NCI-H2107 treated with DMSO at 0.1 percent for 48 hours (cell line): ENCODE data around the gene SMAD7.

Source experiments
- DNase-seq: peaks from one replicate; lab custom pipeline; 2025; ENCODE audit not compliant: unreplicated experiment; lab: John Stamatoyannopoulos, UW

SMAD7 gene

DNA sequence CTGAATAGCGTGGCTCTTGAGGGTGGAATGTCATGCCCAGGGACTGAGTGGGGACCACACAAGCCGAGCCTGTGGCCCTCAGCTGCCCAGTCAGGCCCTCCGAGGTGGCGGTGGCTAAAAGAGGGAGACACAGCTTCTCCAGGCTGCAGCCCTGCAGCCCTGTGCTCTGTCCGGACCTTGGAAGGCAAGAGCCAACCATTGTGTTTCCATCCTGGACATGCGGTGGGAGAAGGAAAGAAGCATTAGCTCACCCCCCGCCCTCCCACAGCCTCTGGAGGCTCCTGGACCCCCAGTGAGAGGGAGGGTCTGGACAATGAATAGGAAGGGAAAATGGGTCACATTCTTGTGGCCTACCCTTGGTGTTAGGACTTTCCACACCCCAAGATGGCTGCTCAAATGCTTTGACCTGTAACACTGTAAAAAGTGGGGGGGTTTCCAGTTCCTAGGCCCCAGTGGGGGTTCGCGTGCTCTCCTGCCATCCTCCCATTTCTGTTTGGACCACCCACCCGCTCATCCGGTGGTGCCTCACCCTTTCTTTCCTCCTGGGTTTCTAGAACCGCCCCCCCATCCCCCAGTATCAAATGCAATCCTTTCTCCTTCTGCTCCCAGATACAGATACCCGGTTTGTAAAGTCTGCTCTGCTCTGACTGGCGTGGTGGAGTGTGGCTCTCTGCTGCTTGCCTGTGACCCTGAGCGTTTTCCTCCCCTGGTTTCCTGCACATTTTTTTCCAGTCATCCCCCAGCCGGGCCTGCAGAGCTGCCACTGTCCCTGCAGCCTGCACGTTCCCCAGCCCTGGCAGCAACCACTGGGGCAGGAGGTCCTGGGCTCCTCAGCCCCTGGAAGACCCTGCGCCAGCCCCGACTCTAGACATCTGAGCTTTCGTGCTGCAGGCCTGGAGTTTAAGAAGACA lies 36.3 kb upstream of the SMAD7 start:
- DNase-seq = no peak

DNA sequence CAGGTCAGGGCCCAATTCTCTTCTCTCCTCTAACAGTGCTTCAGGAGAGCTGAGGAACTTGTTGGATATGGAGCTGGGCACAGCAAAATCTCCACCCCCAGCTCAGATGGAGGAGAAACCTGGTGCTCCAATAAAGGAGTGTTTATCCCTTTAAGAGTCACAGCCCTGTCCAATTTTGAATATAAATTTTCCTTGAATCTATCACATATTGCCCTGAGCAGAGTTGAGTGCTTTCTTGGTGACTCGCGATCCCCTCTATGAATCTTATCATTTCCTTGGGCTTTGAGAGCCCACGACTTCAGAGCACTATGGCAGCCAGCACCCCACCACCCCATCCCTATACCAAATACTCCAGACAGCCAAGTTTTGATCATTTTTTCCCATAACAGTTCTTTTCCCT lies 34.4 kb upstream of the SMAD7 start:
- DNase-seq = no peak

DNA sequence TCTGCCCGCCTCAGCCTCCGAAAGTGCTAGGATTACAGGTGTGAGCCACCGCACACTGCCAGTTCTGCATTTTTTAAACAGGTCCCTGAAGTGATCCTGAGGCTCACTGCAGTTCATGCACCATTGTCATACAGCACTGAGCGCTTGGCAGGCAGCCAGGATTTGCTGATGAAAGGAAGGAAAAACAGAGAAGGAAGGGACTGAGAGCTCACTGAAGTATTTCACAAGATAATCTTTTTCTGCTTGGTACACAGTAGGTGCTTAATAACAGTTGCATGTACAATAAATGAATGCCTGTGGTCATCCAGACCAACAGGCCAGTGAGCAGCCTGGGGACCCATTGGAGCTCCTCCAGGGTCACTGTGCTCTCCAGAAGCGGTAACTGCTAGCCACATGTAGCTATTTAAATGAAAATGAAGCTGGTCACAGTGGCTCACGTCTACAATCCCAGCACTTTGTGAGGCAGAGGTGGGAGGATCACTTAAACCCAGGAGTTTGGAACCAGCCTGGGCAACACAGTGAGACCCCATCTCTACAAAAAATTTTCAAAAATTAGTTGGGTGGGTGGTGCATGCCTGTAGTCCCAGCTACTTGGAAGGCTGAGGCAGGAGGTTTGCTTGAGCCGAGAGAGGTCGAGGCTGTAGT lies 33.1 kb upstream of the SMAD7 start:
- DNase-seq = peak; percentile 68

DNA sequence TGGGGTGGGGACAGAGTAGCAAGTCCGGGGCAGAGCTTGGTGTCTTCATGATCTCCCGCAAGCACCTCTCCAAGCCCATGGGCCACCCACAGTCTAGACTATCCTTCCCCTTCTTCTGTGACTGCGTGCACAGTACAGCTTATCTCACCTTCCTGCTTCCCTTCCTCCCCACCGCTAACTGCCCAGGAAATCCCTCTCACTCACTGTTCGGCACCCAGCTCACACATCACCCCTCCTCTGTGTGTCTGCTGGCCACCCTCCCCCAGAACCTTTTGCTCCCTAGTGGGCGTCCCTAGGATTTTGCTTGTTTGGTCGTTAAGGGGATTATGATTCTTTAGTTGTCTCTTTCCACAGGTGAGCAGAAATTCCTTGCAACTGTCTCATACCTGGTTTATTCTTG lies 31.5 kb upstream of the SMAD7 start:
- DNase-seq = no peak

DNA sequence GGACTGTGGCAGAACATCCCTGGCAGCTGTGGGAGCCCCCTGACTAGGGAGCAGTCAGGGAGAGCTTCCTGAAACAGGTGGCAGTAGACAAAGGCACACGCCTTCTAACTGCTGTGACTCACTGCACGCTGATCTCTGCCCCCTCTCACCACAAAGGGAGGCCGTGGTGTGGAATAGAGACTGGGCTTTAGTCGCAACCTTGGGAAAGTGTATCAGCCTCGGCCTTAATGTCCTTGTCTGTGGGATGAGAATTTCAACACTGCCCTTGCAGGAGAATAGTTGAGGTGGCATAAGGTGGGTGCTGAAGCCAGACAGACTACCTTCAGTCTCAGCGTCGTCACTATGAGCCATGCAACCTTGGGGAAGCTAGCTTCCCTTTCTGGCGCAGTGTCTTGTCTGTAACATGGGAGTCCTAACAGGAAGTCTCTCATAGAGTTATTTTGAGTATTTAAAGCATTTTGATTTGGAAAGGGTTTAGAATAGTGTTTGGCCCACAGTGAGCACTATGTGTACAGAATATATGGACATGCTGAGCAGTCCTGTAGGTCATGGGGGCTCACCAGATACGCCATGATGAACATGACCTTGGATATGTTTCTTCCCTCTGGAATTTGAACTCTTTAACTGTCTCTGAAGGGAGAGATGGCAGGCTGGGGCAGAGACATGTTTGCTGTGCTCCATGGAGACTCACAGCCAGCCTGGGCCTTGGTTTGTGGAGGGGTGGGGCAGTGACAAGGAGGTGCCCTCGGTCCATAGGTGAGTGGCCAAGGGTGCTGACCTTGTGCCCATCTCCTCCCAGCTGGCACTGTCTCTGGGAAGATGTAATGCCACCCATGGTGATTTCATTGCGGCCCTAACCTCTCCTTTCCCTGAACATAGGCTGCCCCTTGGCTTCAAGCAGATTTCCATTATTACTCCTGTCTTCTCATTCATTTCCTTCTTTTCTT lies 29.5 kb upstream of the SMAD7 start:
- DNase-seq = no peak

DNA sequence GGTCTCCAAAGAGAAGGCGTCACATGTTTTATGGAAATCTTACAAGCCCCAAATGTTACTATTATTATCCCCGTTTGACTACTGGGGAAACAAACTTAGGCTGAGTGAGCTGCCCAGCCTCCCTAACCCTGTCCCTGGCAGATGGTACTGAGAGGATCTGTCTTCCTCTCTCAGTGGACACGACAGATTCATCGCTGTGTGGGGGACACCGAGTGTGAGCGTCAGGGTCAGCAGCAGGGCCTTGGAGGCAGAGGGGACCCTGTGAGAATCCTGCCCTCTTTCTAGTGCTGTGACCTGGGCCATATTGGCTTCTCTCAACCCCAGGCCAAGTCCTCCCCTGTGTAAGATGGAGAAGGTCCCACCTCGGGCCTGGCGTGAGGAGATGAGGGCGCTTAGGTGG lies 27.1 kb upstream of the SMAD7 start:
- DNase-seq = no peak

DNA sequence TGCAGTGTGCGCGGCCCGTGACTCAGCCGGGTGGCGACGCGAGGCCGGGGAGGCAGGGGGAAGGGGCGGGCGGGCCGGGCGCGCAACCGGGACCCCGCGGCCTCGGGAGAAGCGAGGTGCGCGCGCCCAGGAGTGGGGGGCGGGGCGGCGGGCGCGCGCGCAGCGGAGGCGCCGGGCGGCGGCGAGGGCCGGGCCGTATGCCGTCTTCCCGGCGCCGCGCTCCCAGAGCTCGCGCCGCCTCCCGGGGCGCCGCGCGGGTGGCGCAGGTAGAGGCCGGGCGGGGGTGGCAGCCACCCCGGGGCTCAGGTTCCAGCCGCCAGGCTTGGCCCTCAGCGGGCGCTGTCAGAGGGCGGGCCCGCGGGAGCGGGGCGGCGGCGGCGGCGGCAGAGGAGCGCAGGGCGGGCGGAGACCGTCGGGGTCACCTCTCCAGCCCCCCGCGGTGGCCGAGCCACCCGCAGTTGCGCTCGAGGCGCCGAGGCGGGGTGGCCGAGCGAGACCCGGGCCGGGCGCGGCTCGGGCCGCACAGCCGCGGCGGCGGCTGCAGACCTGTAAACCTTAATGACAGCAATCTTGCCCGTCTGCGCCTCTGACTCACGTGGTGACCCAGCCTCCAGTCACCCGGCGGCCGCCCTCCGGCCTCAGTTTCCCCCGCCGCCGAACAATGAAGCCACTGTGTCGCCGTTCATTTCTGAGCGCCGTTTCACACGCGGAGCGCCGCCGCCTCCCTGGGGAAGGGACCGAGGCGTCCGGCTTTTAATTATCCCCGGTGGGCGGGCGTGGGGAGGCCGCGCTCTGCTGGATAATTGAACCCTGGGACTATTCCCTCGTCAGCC lies 25.3 kb upstream of the SMAD7 start:
- peak; percentile 24 for DNase-seq

DNA sequence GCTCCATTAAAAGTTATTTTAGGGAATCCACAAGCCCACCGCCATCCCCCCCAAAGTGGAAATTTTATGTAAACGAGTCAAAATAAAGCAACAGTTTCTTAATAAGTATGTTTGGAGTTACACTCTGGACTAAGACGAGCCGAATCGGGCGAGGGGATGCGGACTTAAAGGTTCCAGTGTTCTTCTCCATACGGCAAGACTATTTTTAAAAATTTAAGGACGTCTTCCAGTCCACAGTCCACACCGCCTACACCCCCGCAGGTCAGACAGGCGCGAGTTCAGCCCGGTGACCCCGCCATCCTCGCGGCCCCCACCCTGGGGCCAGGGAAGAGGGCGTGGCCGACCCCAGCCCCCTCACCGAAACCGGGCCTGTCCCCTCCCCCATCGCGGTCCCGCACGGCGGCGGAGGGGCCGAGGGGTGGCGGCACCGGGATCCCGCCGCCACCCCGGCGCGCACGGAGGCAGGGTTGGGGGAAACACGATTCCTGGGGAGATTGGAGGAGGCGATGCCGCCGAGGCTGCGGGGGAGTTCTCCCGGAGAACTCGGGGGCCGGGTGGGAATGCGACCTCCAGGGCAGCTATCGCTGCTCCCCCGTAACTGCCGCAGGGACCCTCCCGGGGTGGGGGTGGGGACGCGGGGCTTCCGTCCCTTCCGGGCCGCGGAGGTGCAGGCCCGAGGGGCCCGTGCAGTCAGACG lies 24.5 kb upstream of the SMAD7 start:
- DNase-seq = no peak

DNA sequence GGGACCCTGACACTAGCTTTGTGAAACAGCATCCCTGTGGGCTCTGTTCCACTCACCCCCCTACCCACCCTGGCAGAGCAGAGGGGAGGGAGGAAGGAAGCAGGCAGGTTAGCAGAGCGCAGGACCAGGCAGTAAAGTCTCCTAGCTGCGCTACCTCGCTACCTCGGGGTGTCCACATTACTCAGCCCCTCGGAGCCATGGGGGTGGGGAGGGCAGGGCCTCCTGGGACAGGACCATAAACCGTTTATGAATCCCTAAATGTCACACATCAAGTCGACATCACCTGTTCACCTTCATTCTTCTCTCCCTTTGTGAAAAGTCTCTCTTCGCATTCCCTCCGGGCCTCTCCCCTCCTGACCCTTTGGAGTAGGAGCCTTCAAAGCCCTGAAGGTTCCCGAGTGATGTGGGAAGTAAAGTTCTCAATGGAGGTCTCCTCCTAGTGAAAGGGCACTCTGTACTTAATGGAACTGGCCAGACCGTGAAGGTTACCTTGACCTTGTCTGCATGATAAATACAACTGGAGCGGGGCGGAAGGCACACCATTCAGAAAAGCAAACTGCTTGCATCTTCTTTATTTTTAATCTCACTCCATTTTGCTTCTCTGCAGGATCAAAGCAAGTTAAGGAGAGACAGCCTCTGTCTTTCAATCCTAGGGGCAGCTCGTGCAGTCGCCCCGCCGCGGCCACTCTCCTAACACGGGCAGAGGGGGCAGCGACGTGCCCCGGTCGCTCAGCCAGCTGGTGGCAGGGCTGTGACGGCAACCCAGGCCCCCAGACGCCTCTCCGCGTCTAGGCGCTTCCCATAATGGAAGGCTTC lies 23.7 kb upstream of the SMAD7 start:
- DNase-seq = no peak

DNA sequence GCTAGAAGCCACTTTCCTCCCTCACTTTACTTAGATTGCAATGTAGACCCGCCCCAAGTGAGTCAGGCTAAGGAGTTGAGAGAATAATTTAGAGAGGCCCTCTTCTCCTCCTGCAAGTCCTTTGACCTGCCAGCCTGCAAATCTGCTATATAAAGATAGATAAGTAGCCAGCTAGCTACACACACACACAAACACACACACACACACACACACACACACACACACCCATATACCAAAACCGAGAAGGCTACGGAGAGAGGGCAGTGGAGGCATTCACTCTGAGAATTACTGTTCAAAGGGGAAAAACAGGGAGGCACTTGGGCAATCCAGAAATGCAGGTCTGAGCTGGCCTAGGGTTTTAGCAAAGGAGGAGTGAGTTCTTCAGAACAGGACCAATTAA lies 23.0 kb upstream of the SMAD7 start:
- no peak for DNase-seq

DNA sequence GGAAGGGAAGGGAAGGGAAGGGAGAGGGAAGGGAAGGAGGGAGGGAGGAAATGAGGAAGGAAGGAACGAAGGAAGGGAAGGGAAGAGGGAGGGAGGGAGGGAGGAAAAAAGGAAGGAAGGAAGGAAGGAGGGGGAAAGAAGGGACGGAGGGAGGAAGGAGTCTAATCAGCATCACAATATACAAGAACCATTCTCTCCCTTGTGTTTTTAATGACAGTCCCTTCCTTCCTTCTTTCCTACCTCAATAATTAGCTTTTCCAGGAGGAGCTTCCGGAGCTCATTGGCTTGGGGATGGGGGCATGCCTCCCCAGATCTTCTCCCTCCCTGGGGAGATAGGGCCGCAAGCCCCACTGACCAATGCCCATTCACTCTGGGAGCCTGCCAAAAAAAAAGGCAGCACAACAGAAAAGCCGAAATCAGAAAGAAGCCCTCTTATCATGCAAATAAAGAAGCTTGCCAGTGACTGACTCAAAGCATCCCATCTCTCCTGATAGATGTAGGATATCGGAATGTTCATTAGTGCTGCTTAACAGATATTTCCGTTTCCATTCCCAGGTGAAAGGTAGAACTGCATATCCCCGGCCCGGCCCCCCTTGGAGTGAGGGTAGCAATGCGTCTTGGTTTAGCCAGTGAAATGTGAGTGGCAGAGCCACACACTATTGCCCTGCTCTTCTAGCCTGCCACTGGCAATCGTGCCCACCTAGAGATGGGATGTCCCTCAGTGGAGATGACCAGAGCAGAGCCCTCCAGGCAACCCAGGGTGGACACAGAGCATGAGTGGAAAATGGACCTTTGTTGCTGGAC lies 17.8 kb upstream of the SMAD7 start:
- DNase-seq = no peak

DNA sequence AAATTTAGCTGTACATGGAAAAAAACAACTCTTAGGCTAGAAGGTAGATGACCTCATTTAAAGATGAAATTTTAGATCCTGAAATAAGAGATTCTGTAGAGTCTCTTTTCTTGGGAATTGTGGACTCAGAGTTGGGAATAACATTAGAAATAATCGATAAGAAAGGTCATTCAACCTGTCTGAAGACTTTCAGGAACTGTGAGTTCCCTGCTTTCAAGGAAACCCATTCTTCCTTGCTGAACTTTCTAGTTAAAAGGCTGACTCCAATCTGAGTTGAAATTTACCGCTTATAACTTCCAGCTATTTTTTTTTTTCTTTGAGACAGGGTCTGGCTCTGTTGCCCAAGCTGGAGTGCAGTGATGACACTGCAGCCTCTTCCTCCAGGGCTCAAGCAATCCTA lies 16.8 kb upstream of the SMAD7 start:
- DNase-seq = no peak

DNA sequence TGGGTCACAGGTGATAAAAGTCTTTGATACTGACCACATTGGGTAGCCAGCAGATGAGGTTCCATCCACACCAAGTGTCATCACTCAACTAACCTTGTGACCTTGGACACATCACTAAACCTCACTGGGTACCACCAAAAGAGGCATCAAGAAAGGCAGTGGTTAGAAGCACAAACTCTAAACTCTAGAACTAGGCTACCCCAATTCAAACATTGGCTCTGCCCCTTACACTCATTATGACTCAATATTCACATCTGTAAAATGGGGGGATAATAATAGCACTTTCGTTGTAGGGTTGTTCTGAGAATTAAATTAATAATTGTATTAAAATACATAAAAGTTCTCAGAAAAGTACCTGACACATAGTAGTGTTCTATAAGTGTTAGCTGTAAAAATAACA lies 15.8 kb upstream of the SMAD7 start:
- no peak for DNase-seq

DNA sequence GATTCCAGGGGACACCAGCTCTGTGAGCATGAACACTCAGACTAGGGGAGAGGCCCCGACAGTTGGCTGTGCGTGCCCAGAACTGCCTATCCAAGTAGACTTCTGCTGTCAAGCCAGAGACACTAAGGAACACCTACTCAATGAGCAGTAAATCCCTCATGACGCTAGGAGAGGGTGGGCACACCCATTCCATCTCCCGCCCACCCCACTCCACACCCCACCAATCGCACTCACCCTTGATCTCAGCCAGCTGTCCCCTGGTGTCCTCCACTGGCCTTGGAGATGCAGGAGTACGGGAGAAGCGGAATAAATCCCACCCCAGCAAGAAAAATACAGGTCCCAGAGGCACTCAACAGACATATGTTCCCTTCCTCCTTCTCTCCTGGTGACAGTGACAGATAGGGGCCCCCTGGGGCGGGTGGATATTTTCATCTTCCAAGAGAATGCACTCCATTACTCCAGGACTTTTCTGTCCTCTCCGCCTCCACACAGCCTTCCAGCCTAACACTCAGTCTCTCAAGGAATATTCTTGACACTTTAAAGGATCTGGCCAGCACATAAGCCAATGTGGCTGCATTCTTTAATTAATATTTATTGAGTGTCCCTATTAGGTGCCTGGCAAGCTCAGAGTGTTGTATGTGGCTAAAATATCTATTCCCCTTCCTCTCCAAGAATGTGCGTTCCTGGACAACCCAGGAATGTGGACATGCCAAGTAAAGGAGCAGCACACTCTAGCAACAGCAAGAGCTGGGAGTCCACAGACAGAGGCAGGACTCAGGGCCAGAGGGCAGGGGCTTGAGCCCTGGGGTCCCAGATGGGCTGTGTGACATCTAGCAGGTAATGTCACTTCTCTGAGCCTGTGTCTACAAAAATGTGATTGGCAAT lies 13.1 kb upstream of the SMAD7 start:
- no peak for DNase-seq

DNA sequence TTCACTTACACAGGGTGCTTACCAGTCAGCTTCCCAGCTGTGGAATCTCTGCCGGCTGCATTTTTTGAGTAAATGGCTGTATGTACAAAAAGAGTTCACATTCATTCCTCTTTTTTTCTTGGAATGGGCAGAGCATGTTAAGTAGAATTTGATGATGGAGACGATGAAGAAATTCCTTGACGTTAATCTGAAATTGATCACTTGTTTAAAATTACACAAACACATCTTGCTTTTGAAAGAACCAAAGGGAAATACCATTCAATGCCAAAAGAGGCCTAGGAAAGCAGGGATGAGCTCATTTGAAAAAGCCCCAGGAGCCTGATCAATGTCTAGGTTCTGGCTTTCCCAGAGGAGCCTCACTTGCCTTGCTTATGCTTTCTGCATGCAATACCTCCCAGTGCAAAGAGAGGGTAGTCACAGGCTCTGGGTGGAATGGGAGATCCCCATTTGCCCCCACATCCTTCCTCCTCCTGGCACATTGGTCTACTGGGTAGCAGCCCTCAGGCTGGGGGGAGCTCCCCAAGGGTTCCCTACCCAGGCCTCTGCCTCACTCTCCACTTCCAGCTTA lies 12.3 kb upstream of the SMAD7 start:
- DNase-seq = no peak

DNA sequence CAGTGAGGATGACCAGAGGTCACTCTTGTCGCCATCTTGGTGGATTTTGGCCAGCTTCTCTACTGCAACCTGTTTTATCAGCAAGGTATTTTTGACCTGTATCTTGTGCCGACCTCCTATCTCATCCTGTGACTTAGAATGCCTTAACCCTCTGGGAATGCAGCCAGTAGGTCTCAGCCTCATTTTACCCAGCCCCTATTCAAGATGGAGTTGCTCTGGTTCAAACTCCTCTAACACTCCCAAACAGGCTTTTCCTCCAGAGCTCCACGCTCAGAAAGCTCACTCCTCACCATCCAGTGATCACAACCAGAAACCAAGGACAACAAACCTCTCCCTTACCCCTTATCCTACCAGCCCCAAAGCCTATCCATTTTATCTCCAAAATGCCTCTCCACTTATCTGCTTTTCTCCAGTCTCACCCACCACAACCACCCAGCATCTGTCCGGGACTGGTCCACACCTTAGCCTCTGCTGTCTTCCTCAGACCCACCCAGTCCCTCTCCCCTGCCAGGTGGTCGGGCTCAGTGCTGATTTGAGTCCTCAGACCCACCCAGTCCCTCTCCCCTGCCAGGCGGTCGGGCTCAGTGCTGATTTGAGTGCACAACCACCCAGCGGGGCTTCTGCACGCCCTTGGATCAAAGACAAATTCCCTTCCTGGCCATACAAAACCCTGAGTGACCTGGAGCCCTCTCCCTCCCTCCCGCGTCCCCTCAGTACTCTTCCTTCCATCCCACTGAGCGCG lies 11.7 kb upstream of the SMAD7 start:
- no peak for DNase-seq
